ENCODE results near the gene AQP12A.

DNA sequence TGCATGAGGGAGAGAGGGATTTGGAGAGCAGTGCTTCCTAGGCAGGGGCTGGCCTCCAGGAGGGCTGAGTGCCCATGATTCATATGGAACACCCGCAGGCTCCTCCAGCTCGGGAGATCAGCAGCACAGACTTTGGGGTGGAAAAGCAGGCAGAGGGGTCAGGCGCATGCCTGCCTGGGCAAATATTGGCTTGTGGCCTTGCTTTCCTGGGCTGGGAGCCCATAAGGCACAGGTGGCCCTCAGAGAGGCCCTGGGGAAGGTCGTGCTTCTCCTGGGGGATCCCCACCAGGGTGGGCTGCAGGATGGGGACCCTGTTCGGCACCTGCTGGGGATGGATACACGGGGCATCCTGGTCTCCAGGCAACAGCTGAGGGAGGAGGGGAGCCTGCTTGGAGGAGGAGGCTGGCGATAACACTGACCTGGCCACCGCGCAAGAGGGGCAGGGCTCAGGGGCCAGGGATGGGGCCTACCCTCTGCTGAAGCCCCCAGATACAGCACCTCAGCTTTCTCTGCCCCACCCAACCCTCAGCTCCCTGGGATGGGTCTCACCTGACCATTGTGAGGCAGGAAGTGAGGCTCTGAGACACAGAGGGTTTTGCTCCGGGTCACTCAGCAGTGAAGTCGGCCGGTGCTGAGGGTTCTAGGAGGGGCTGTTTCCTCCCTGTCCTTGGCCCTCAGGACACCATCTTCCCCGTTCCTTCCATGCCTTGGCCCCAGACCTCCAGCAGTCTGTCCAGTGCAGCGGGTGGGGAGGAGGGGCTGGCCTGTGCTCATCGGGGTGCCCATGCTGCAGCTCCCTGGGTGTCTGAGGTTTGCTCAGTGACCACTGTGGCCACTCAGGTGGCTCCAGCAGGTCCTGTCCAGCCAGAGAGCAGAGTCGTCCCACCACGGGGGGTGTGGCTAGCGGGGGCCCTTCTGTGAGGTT lies 12.0 kb downstream of the AQP12A start:
- TF ChIP-seq POLR2AphosphoS5 (IDR thresholded peaks at IDR 0.05), result no peak
- TF ChIP-seq, protein P1, sequence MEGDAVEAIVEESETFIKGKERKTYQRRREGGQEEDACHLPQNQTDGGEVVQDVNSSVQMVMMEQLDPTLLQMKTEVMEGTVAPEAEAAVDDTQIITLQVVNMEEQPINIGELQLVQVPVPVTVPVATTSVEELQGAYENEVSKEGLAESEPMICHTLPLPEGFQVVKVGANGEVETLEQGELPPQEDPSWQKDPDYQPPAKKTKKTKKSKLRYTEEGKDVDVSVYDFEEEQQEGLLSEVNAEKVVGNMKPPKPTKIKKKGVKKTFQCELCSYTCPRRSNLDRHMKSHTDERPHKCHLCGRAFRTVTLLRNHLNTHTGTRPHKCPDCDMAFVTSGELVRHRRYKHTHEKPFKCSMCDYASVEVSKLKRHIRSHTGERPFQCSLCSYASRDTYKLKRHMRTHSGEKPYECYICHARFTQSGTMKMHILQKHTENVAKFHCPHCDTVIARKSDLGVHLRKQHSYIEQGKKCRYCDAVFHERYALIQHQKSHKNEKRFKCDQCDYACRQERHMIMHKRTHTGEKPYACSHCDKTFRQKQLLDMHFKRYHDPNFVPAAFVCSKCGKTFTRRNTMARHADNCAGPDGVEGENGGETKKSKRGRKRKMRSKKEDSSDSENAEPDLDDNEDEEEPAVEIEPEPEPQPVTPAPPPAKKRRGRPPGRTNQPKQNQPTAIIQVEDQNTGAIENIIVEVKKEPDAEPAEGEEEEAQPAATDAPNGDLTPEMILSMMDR (IDR thresholded peaks at IDR 0.05), result no peak
